Measurements from ENCODE around the gene GOSR2. TPM values are rescaled to one million over a fixed set of nuclear protein-coding genes. Genes with fewer than 3 reads are reported as not detected.

The GOSR2 gene
- total RNA-seq, 1 donor from 2014 or later: 60.2 TPM

GRCh38 chr17:46989637-46990431 is 66.9 kb downstream of the GOSR2 start:
- no peak overlapping the region for H3K4me3 Mint-ChIP-seq
- no peaks in the 10 kb centered on the region for H3K4me1 Mint-ChIP-seq (ENCODE audit: unreplicated experiment)
- H3K27me3 Mint-ChIP-seq: peaks cover 38% of the 10 kb centered on the region
- H3K9me3 Mint-ChIP-seq: no peaks in the 10 kb centered on the region
- H3K36me3 Mint-ChIP-seq: no peaks in the 10 kb centered on the region
- no peak for DNase-seq (ENCODE audit: extremely low spot score, unreplicated experiment)
- H3K27ac Mint-ChIP-seq: no peak overlapping the region
- no peak for TF ChIP-seq CTCF (conservative IDR thresholded peaks at IDR 0.05)

GRCh38 chr17:46991617-46992016 is 68.7 kb downstream of the GOSR2 start:
- H3K27me3 Mint-ChIP-seq: peaks cover 31% of the 10 kb centered on the region
- DNase-seq (ENCODE audit: extremely low spot score, unreplicated experiment): no peak
- no peaks in the 10 kb centered on the region for H3K36me3 Mint-ChIP-seq
- H3K4me3 Mint-ChIP-seq: no peak overlapping the region
- no peaks in the 10 kb centered on the region for H3K9me3 Mint-ChIP-seq
- TF ChIP-seq CTCF (conservative IDR thresholded peaks at IDR 0.05): no peak
- H3K27ac Mint-ChIP-seq: no peak overlapping the region
- H3K4me1 Mint-ChIP-seq (ENCODE audit: unreplicated experiment): no peaks in the 10 kb centered on the region

Small RNA genes within 50 kb of the gene (microRNA-seq; reads per million reads assigned to microRNA genes)
- not detected for gene MIR5089

Other genes starting within 250 kb of the GOSR2 start
- gene WNT3, start 104.5 kb upstream of the GOSR2 start, total RNA-seq (ENCODE audit: low replicate concordance): 14.1 and 47.7 TPM in 2 replicates
- gene WNT9B, start 71.6 kb upstream of the GOSR2 start, total RNA-seq (ENCODE audit: low replicate concordance): 0.89 and 1.2 TPM in 2 replicates
- gene RPRML, start 56.1 kb downstream of the GOSR2 start, total RNA-seq (ENCODE audit: low replicate concordance): 0.43 and 0.46 TPM in 2 replicates